Measurements from ENCODE around the gene ABCA5. TPM values are rescaled to one million over a fixed set of nuclear protein-coding genes. Genes with fewer than 3 reads are reported as not detected.
A peak's percentile ranks its signal among the peaks of the same experiment; 100 is the strongest.

The ABCA5 gene
- total RNA-seq, 3 donors from 2014 or later, result 88.8 to 152 (median 93.1) TPM

- Histone ChIP-seq H3K4me3 (no peak overlapping the region), H3K27me3 (no peaks in the 10 kb centered on the region), H3K9me3 (peaks cover 11 to 17% of the 10 kb centered on the region in 2 donors), H3K27ac (no peak overlapping the region), H3K36me3 (no peaks in the 10 kb centered on the region), H3K4me1 (no peaks in the 10 kb centered on the region)
- no peak for DNase-seq (ENCODE audit: low spot score in 2 of 2)
- intact Hi-C loops (cut with DNase I; ENCODE audit: low total_unique reads), result no loop called here
- TF ChIP-seq CTCF (IDR thresholded peaks at IDR 0.05), result no peak
- TF ChIP-seq POLR2A (IDR thresholded peaks at IDR 0.05), result no peak
- TF ChIP-seq POLR2AphosphoS5 (IDR thresholded peaks at IDR 0.05), result no peak
These were observed 94.3 kb downstream of the ABCA5 start for GRCh38 chr17:69232650-69233049.

GRCh38 chr17:69231521-69231920 is 95.4 kb downstream of the ABCA5 start:
- DNase-seq (ENCODE audit: low spot score in 2 of 2), result no peak
- TF ChIP-seq CTCF (IDR thresholded peaks at IDR 0.05) (no peak), POLR2A (IDR thresholded peaks at IDR 0.05) (no peak), POLR2AphosphoS5 (IDR thresholded peaks at IDR 0.05) (no peak)
- Histone ChIP-seq H3K27me3 (no peaks in the 10 kb centered on the region), H3K9me3 (peaks cover 11 to 17% of the 10 kb centered on the region in 2 donors), H3K36me3 (no peaks in the 10 kb centered on the region), H3K27ac (no peak overlapping the region), H3K4me1 (no peaks in the 10 kb centered on the region), H3K4me3 (no peak overlapping the region)
- intact Hi-C loops (cut with DNase I; ENCODE audit: low total_unique reads), result no loop called here

- Histone ChIP-seq H3K4me3 (no peak overlapping the region), H3K27ac (no peak overlapping the region), H3K36me3 (no peaks in the 10 kb centered on the region), H3K27me3 (no peaks in the 10 kb centered on the region), H3K4me1 (no peaks in the 10 kb centered on the region), H3K9me3 (peaks cover 11 to 17% of the 10 kb centered on the region in 2 donors)
- DNase-seq (ENCODE audit: low spot score in 2 of 2), result no peak
- no peak for TF ChIP-seq POLR2AphosphoS5 (IDR thresholded peaks at IDR 0.05)
- TF ChIP-seq CTCF (IDR thresholded peaks at IDR 0.05), result no peak
- no peak for TF ChIP-seq POLR2A (IDR thresholded peaks at IDR 0.05)
- intact Hi-C loops (cut with DNase I; ENCODE audit: low total_unique reads), result no loop called here
These were observed 96.0 kb downstream of the ABCA5 start for GRCh38 chr17:69230939-69231338.

- Histone ChIP-seq H3K4me1 (no peaks in the 10 kb centered on the region), H3K27me3 (no peaks in the 10 kb centered on the region), H3K27ac (peak within 1 kb of the TSS; percentile 23 to 57), H3K4me3 (peak within 1 kb of the TSS; percentile 24 to 57 (median 28)), H3K9me3 (peaks cover 3 to 17% of the 10 kb centered on the region in 2 donors), H3K36me3 (no peaks in the 10 kb centered on the region)
- no peak for DNase-seq (ENCODE audit: low spot score in 2 of 2)
- TF ChIP-seq POLR2AphosphoS5 (IDR thresholded peaks at IDR 0.05) (no peak), POLR2A (IDR thresholded peaks at IDR 0.05) (no peak), CTCF (IDR thresholded peaks at IDR 0.05) (no peak)
- intact Hi-C loops (cut with DNase I; ENCODE audit: low total_unique reads), result no loop called here
These were observed 98.4 kb downstream of the ABCA5 start, which contains the start of gene ABCA10 for GRCh38 chr17:69228576-69228975. TSS of gene ABCA10 (minus strand) at chr17:69228824. CDS start at chr17:69225358, 3,466 bp downstream.

- Histone ChIP-seq H3K9me3 (peaks cover 0 to 11% of the 10 kb centered on the region in 2 donors), H3K36me3 (no peaks in the 10 kb centered on the region), H3K27ac (peak overlapping the region; percentile 23 to 57), H3K27me3 (no peaks in the 10 kb centered on the region), H3K4me1 (no peaks in the 10 kb centered on the region), H3K4me3 (peak overlapping the region; percentile 24 to 57 (median 28))
- intact Hi-C loops (cut with DNase I; ENCODE audit: low total_unique reads), result no loop called here
- TF ChIP-seq POLR2A (IDR thresholded peaks at IDR 0.05) (no peak), CTCF (IDR thresholded peaks at IDR 0.05) (no peak), POLR2AphosphoS5 (IDR thresholded peaks at IDR 0.05) (no peak)
- DNase-seq (ENCODE audit: low spot score in 2 of 2), result no peak
These were observed 98.9 kb downstream of the ABCA5 start for GRCh38 chr17:69228018-69228417.
